ENCODE measurements around the gene OR51Q1.

Gene OR51Q1

GRCh38 chr11:5421811-5422210 is at the start of gene OR51Q1:
Gene OR51Q1 (plus strand): TSS chr11:5422111. CDS start chr11:5422201, 90 bp downstream.
- no peak for DNase-seq

GRCh38 chr11:5380740-5381342 is 41.1 kb upstream of the OR51Q1 start:
- DNase-seq, result peak; percentile 19 to 26

- DNase-seq, result no peak
These were observed 38.3 kb upstream of the OR51Q1 start, which contains the start of gene OR51M1 for GRCh38 chr11:5383576-5383975. Gene OR51M1 (plus strand): TSS chr11:5383812. CDS start chr11:5389399, 5,587 bp downstream.

- no peak for DNase-seq
These were observed 37.6 kb upstream of the OR51Q1 start for GRCh38 chr11:5384335-5384734.

- DNase-seq, result no peak
These were observed 31.7 kb upstream of the OR51Q1 start for GRCh38 chr11:5390210-5390609.

GRCh38 chr11:5394091-5394490 is 27.8 kb upstream of the OR51Q1 start:
- DNase-seq, result no peak

GRCh38 chr11:5398936-5399335 is 23.0 kb upstream of the OR51Q1 start:
- DNase-seq, result no peak

- DNase-seq, result no peak
These were observed 16.7 kb upstream of the OR51Q1 start for GRCh38 chr11:5405173-5405572.

- no peak for DNase-seq
These were observed 918 bp upstream of the OR51Q1 start for GRCh38 chr11:5420993-5421392.

- no peak for DNase-seq
These were observed 1.2 kb downstream of the OR51Q1 start for GRCh38 chr11:5423131-5423530.

GRCh38 chr11:5441414-5441813 is 19.5 kb downstream of the OR51Q1 start, which contains the start of gene OR51I1:
Gene OR51I1 (minus strand): TSS chr11:5441514. CDS start chr11:5441514, 0 bp downstream.
- DNase-seq, result no peak

GRCh38 chr11:5443835-5444393 is 22.0 kb downstream of the OR51Q1 start:
- DNase-seq, result no peak

- no peak for DNase-seq
These were observed 27.1 kb downstream of the OR51Q1 start, which contains the start of gene OR51I2 for GRCh38 chr11:5449023-5449422. Gene OR51I2 (plus strand): TSS chr11:5449323. CDS start chr11:5453489, 4,166 bp downstream.

GRCh38 chr11:5449432-5449831 is 27.5 kb downstream of the OR51Q1 start:
- no peak for DNase-seq

- no peak for DNase-seq
These were observed 39.2 kb downstream of the OR51Q1 start for GRCh38 chr11:5460983-5461621.

GRCh38 chr11:5467527-5467926 is 45.6 kb downstream of the OR51Q1 start:
- no peak for DNase-seq

Data from SHP77 (cell line).